HG02973 (cell line): ENCODE results near the gene OBSCN.
"Not testable (repeated sequence)": the region's sequence is repeated elsewhere in the genome, so short reads cannot be mapped to it uniquely, and the experiment has no call there.

Experiments
- ATAC-seq: cut with Tn5 transposase; IDR thresholded peaks from one replicate; pipeline ENCODE4 v1.9.1; 2021; ENCODE audit warnings: moderate library complexity; ENCODE audit not compliant: unreplicated experiment

The OBSCN gene

GRCh38 chr1:228212415-228212965 lies 4.6 kb downstream of the OBSCN start:
- no peak for ATAC-seq

- ATAC-seq, result peak; percentile 90
Measured at GRCh38 chr1:228212966-228213844, 5.4 kb downstream of the OBSCN start.

- ATAC-seq, result no peak
Measured at GRCh38 chr1:228213917-228214808, 6.3 kb downstream of the OBSCN start.

GRCh38 chr1:228214921-228215662 lies 7.2 kb downstream of the OBSCN start:
- ATAC-seq, result no peak

GRCh38 chr1:228215663-228216116 lies 7.8 kb downstream of the OBSCN start:
- no peak for ATAC-seq

- ATAC-seq, result no peak
Measured at GRCh38 chr1:228216371-228217320, 8.8 kb downstream of the OBSCN start.

- no peak for ATAC-seq
Measured at GRCh38 chr1:228217551-228218344, 9.9 kb downstream of the OBSCN start.

- ATAC-seq, result no peak
Measured at GRCh38 chr1:228218513-228219244, 10.8 kb downstream of the OBSCN start.

- no peak for ATAC-seq
Measured at GRCh38 chr1:228219245-228219961, 11.6 kb downstream of the OBSCN start.

GRCh38 chr1:228219962-228220780 lies 12.3 kb downstream of the OBSCN start:
- no peak for ATAC-seq

- not testable (repeated sequence) for ATAC-seq
Measured at GRCh38 chr1:228221097-228221496, 13.3 kb downstream of the OBSCN start.

- no peak for ATAC-seq
Measured at GRCh38 chr1:228222548-228222947, 14.7 kb downstream of the OBSCN start.

- ATAC-seq, result no peak
Measured at GRCh38 chr1:228224198-228225164, 16.6 kb downstream of the OBSCN start.

- ATAC-seq, result no peak
Measured at GRCh38 chr1:228225165-228225710, 17.4 kb downstream of the OBSCN start.

- ATAC-seq, result no peak
Measured at GRCh38 chr1:228225740-228226139, 17.9 kb downstream of the OBSCN start.
